Stimulated activated CD4-positive, alpha-beta T cell treated with anti-CD3 and anti-CD28 coated beads, Interleukin-12 subunit alpha, Interleukin-12 subunit beta, amount 100 ng/mL, for 48 hours (primary cell): ENCODE data around the gene GPR137.
"Not testable (repeated sequence)": the region's sequence is repeated elsewhere in the genome, so short reads cannot be mapped to it uniquely, and the experiment has no call there.

ENCODE experiments used
- DNase-seq, 3 donors: peaks; one replicate each; pipeline ENCODE4 v3.0.0-alpha.2; 2020; ENCODE audit warnings: low read depth in 2 of 3, low spot score in 1 of 3

The GPR137 gene

GRCh38 chr11:64299847-64300648, 14.4 kb downstream of the GPR137 start, which contains the start of gene CATSPERZ:
Gene CATSPERZ (plus strand): TSS chr11:64300358. CDS start chr11:64300411, 53 bp downstream.
- DNase-seq = no peak

DNA sequence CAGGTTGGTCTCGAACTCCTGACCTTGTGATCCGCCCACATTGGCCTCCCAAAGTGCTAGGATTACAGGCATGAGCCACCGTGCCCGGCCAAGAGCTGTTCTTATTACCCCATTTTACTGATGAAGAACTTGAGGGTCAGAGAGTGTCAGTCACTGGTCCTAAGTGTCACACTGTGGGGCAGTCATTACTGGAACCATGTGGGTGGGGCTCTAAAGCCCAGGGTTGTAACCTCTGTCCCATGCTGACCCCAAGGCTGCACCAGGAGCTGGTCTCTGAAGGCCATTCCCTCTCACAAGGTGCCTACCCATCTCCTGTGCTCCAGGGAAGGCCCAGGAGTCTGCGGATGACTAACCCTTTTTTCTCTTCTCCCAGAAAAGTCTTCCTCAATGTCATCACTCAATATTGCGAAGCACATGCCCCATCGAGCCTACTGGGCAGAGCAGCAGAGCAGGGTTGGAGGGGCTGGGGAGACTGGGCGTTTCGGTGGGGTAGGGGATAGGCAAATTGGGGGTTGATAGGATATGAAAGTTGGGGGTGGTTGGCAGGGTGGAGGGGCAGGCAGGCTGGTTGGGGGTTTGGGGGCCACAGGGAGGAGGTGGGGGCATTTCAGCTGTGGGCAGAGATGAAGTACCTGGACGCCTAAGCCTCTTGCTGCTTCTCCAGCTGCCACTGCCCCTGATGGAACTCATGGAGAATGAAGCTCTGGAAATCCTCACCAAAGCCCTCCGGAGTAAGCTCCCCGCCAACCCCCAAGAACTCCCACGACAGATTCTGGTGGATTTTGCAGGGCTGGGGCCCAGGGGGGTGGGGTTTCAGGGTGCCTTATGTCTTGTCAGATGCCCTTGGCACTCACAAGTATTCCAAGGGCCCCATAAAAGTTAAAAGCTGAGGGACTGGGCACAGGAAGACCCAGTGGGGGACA, 17.7 kb downstream of the GPR137 start:
- no peak for DNase-seq

DNA sequence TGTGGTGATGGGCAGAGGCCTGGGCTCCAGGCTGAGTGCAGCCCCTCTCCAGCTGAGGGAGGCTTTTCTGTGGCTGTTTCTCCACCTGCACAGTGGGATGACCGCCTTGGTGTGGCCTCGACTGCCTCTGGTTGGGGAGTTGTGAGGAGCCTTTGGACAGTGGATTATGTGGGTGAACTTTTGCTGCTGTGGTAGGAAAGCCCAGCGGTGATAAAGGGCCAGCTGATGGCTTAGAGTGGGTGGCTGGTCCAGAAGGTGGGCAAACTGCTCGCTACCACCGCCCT, 18.3 kb downstream of the GPR137 start:
- DNase-seq = no peak

DNA sequence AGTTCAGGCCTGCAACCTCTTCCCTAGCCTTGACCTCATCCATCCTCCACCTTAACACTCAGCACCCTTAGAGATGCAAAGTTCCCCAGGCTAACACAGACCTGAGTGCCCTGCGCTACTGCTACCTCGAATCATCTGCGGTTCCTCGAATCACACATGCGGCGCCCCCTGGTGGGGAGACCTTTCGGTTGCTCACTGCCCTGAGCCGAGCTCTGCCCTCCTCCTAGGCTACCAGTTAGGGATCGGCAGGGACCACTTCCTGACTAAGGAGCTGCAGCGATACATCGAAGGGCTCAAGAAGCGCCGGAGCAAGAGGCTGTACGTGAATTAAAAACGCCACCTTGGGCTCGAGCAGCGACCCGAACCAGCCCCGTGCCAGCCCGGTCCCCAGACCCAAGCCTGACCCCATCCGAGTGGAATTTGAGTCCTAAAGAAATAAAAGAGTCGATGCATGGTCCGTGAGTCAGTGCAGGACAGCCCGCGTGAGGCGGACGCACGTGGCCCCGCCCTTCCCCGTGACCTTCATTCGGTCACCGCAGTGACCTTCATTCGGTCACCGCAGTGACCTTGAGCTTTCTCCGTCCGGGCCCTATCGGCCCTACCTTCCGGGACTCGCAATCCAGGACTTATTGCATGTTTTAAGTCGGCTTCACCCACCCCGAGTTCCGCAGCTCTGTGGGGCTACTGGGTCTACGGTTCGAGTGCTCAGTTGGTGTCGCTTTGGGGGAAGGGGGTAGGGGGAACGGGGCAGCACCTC, 18.8 kb downstream of the GPR137 start:
- DNase-seq = peak; percentile 93 to 97 (median 94)

- peak; percentile 98 to 100 (median 100) for DNase-seq
Measured at GRCh38 chr11:64305075-64305690, 19.5 kb downstream of the GPR137 start, which contains the start of gene ESRRA. Gene ESRRA (plus strand): TSS chr11:64305524. CDS start chr11:64307180, 1,656 bp downstream.

GRCh38 chr11:64305691-64306562, 20.3 kb downstream of the GPR137 start:
- peak; percentile 52 to 58 (median 56) for DNase-seq

- no peak for DNase-seq
Measured at GRCh38 chr11:64306563-64306875, 20.9 kb downstream of the GPR137 start.

GRCh38 chr11:64306876-64307622, 21.4 kb downstream of the GPR137 start:
- no peak for DNase-seq

DNA sequence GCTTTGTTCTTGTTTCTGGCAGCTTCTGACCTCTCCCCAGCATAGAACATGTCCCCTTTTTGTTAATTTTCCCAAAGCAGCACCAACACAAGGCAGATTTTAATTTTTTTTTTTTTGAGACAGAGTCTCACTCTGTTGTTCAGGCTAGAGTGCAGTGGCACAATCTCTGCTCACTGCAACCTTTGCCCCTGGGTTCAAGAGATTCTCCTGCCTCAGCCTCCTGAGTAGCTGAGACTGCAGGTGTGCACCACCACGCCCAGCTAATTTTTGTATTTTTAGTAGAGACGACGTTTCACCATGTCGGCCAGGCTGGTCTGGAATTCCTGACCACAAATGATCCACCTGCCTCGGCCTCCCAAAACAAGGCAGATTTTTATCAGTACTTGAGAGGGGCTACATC, 22.1 kb downstream of the GPR137 start:
- DNase-seq = not testable (repeated sequence)

DNA sequence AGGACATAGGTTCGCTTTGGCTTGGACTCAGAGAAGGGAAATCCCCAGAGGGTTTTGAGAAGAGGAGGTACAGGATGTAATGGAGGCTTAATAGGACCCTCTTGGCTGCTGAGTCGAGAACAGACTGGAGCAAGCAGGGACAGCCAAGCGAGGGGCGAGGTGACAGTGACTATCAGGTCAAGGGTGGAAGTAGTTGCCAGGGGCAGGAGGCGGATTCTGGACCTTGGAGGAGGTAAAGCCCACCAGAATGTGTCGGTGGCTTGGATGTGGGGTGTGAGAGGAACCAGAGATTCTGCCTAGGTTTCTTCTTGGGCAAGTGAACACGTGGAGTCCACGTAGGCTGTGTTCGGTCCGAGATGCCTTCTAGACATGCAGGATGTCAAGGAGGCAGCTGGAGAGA, 27.3 kb downstream of the GPR137 start:
- DNase-seq = no peak

GRCh38 chr11:64313491-64314145, 28.0 kb downstream of the GPR137 start:
- no peak for DNase-seq

DNA sequence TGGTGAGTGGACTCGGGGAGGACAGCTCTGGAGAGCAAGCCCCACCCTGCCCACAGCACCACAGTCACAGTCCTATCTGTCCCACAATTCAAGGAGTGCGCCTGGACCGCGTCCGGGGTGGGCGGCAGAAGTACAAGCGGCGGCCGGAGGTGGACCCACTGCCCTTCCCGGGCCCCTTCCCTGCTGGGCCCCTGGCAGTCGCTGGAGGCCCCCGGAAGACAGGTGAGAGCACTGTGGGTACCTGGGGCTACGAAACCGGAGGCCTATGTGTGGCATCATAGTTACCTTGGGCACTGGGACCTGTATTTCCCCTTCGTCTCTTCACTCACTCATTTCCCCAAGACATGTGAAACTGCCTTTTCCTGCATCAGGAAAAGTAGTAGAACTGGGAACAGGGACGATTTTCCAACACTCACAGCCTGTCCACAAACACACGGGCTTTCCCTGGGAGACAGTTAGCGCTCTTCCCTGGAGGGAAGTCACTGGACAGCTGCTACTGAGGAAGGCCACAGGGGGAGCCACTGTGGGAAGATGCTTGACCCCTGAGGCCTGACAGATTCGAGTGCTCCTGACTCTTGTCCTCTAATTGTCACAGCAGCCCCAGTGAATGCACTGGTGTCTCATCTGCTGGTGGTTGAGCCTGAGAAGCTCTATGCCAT, 28.6 kb downstream of the GPR137 start:
- DNase-seq = no peak

GRCh38 chr11:64314805-64315561, 29.3 kb downstream of the GPR137 start:
- no peak for DNase-seq

- not testable (repeated sequence) for DNase-seq
Measured at GRCh38 chr11:64315667-64316526, 30.2 kb downstream of the GPR137 start.

DNA sequence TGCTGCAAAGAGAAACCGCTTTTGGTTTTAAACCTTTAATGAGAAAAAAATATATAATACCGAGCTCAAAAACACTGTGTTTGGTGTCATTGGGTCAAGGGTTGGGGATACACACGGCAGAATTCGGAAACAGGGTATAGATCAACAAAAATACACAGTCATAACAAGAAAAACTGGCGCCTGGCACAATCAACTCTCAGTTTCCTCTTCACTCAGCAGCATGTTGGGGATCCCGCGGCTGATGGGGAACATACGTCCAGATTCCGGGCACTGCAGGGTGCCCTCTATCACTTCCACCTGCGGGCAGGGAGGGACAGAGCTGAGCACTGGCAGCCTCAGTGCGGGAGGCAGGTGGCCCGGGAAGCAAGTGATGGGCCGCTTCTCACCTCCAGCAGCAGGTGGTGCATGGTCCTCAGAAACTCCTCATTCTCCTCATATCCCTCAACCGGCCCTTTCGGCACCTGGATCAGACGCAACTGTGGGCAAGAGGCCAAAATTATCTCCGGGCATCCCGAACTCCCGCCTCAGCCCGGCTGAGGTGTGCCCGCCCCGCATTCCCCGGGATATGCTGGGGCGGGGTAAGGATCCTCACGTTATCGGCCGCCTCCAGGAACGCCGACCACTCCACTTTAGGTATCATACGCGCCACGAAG, 31.1 kb downstream of the GPR137 start:
- DNase-seq = peak in 1 of 3 donors; percentile 20

- DNase-seq = peak; percentile 93 to 96 (median 94)
Measured at GRCh38 chr11:64317325-64317960, 31.8 kb downstream of the GPR137 start, which contains the start of gene TRMT112. Gene TRMT112 (minus strand): TSS chr11:64317559. CDS start chr11:64317526, 33 bp downstream.
